Endometrial microvascular endothelial cells (primary cell): Measurements from ENCODE around the gene UBE2J2. TPM values are rescaled to one million over a fixed set of nuclear protein-coding genes. Genes with fewer than 3 reads are reported as not detected.

Source experiments
- in situ Hi-C: cut with HindIII; loops from 2 replicates; pipeline ENCODE4 v1.10.0; 2017; ENCODE audit warnings: low sequenced_read_pairs, low pct_unique_long_range_greater_than_20kb; ENCODE audit errors: inconsistent ontology term
- total RNA-seq: library from RNA; depleted of rRNA; stranded (reverse); fragments of >200 nt; gene quantifications from one replicate; pipeline ENCODE4 v1.2.3, GENCODE V29; 2015; ENCODE audit errors: inconsistent ontology term

UBE2J2 gene
- total RNA-seq, 1 donor from 2014 or later: 47.6 TPM

- in situ Hi-C loops: no loop called here
These were observed 36.9 kb upstream of the UBE2J2 start for GRCh38 chr1:1310476-1311053.

GRCh38 chr1:1310109-1310385 is 36.4 kb upstream of the UBE2J2 start:
- in situ Hi-C loops: no loop called here

- in situ Hi-C loops: no loop called here
These were observed 35.8 kb upstream of the UBE2J2 start for GRCh38 chr1:1309251-1310108.

- in situ Hi-C loops: no loop called here
These were observed 35.1 kb upstream of the UBE2J2 start for GRCh38 chr1:1308756-1309250.

GRCh38 chr1:1307923-1308755 is 34.5 kb upstream of the UBE2J2 start, which contains the start of the genes ACAP3 and PUSL1:
Gene ACAP3, minus strand, starts transcription at chr1:1307930. Its CDS starts 115 bp downstream, at chr1:1307815.
Gene PUSL1, plus strand, starts transcription at chr1:1308597. Its CDS starts 47 bp downstream, at chr1:1308644.
- in situ Hi-C loops: no loop called here

- in situ Hi-C loops: no loop called here
These were observed 33.7 kb upstream of the UBE2J2 start for GRCh38 chr1:1307261-1307922.

- in situ Hi-C loops: no loop called here
These were observed 33.1 kb upstream of the UBE2J2 start for GRCh38 chr1:1306661-1307260.

- in situ Hi-C loops: no loop called here
These were observed 32.5 kb upstream of the UBE2J2 start for GRCh38 chr1:1306070-1306660.

GRCh38 chr1:1305300-1306069 is 31.8 kb upstream of the UBE2J2 start:
- in situ Hi-C loops: no loop called here

GRCh38 chr1:1304331-1305299 is 31.0 kb upstream of the UBE2J2 start:
- in situ Hi-C loops: no loop called here

GRCh38 chr1:1303736-1304135 is 30.1 kb upstream of the UBE2J2 start:
- in situ Hi-C loops: no loop called here

GRCh38 chr1:1302951-1303509 is 29.4 kb upstream of the UBE2J2 start:
- in situ Hi-C loops: no loop called here

GRCh38 chr1:1302006-1302430 is 28.4 kb upstream of the UBE2J2 start:
- in situ Hi-C loops: no loop called here

GRCh38 chr1:1300352-1300739 is 26.7 kb upstream of the UBE2J2 start:
- in situ Hi-C loops: no loop called here

- in situ Hi-C loops: no loop called here
These were observed 26.2 kb upstream of the UBE2J2 start for GRCh38 chr1:1299686-1300351.
